Panc1 (cell line): Measurements from ENCODE around the gene GOLGA8A. TPM values are rescaled to one million over a fixed set of nuclear protein-coding genes. Genes with fewer than 3 reads are reported as not detected.
"Not testable (repeated sequence)": the region's sequence is repeated elsewhere in the genome, so short reads cannot be mapped to it uniquely, and the experiment has no call there.

Experiments
- ATAC-seq: fragments of 200-7000 bp; cut with Tn5 transposase; 2 replicates; pipeline ENCODE4 v1.9.1; 2020; ENCODE audit warnings: mild to moderate bottlenecking, moderate library complexity
- BruUV-seq: library from RNA; stranded (reverse); fragments of 400-500 nt; replicated peaks from 2 replicates; lab custom pipeline; 2021; lab: Mats Ljungman, UMichigan
- CTCF ChIA-PET: fragments of 300-600 bp; sonication (Branson Sonifier 250); formaldehyde crosslinking; loops from one replicate; lab custom pipeline; 2022; ENCODE audit warnings: antibody characterized with exemption; lab: Charles Lee
- POLR2A ChIA-PET: fragments of 300-600 bp; sonication (Branson Sonifier 250); formaldehyde crosslinking; loops from one replicate; lab custom pipeline; 2022; ENCODE audit warnings: antibody characterized with exemption; lab: Charles Lee
- DNase-seq: peaks from one replicate; pipeline ENCODE4 v3.0.0-alpha.2; 2010; ENCODE audit warnings: low read depth, low spot score
- H3K27ac ChIP-seq: 2 replicates; pipeline ENCODE4 v1.5.1; 2011; ENCODE audit warnings: mild to moderate bottlenecking, low read length, inconsistent platforms
- H3K27me3 ChIP-seq: fragments of 200-500 bp; sonication (Bioruptor generic); 2 replicates; pipeline ENCODE4 v1.6.0; 2014; ENCODE audit warnings: low read length, inconsistent platforms; ENCODE audit not compliant: control insufficient read depth, insufficient read depth
- H3K36me3 ChIP-seq: fragments of 200-500 bp; sonication (Bioruptor generic); 2 replicates; pipeline ENCODE4 v1.5.1; 2014; ENCODE audit warnings: inconsistent platforms, mild to moderate bottlenecking, low read length, moderate library complexity; ENCODE audit not compliant: control insufficient read depth, insufficient read depth
- H3K4me1 ChIP-seq: 2 replicates; pipeline ENCODE4 v1.5.1; 2011; ENCODE audit warnings: inconsistent platforms, mild to moderate bottlenecking, low read length, moderate library complexity; ENCODE audit not compliant: control insufficient read depth, insufficient read depth
- H3K4me3 ChIP-seq, 2 experiments: 2 replicates each; pipeline ENCODE4 v1.5.1; 2011 to 2012; ENCODE audit warnings: low read depth in 2 of 2, low read length in 2 of 2, mild to moderate bottlenecking in 2 of 2, inconsistent platforms in 1 of 2, moderate library complexity in 1 of 2
- H3K9me3 ChIP-seq: fragments of 200-500 bp; sonication (Bioruptor generic); 2 replicates; pipeline ENCODE4 v1.5.1; 2014; ENCODE audit warnings: low read depth, mild to moderate bottlenecking, inconsistent platforms, low read length, moderate library complexity; ENCODE audit not compliant: control insufficient read depth, insufficient read depth
- in situ Hi-C: cut with HindIII; loops from 2 replicates; pipeline ENCODE4 v1.10.0; 2016; ENCODE audit warnings: low sequenced_read_pairs, low pct_unique_long_range_greater_than_20kb
- intact Hi-C: fragments of 100-400 bp; cut with micrococcal nuclease; formaldehyde crosslinking; loops from one replicate; pipeline ENCODE4 v1.10.0; 2022; ENCODE audit not compliant: unreplicated experiment
- total RNA-seq: library from RNA; stranded (reverse); gene quantifications from one replicate; pipeline ENCODE4 v1.2.1, GENCODE V29; 2021; ENCODE audit not compliant: unreplicated experiment

The GOLGA8A gene
- total RNA-seq, 1 experiment from 2014 or later: 99.1 TPM

DNA sequence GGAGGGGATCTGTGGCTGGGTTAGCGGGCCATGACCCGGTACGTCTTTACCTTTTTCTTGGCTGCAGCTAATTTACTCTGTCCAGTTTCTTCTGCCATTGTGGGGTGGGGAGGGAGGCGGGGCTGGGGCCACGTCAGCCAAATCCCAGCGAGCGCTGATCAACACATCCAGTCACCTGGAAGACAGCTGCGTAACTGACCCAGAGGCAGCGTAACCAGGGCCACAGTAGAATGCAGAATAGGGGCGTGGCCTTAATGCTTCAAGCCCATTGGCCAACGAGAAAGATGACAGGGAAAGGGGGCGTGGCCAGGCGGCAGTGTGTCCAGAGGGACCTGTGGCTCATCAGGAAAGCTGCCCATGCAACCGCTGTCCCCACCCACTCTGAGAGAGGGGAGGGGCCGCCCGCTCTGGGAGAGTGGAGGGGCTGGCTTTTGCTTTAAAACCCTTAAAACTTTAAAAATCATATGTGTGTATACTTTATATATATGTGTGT is 48.0 kb downstream of the GOLGA8A start:
- ATAC-seq: peak; percentile 17; the same call in 1 of the 2 replicates
- H3K27me3 ChIP-seq, DNase-seq, H3K4me3 ChIP-seq, H3K27ac ChIP-seq, intact Hi-C loops, in situ Hi-C loops, POLR2A ChIA-PET, BruUV-seq, H3K4me1 ChIP-seq, H3K9me3 ChIP-seq, H3K36me3 ChIP-seq, CTCF ChIA-PET: not testable (repeated sequence)

Other genes starting within 250 kb of the GOLGA8A start
- gene KATNBL1, start 227.7 kb downstream of the GOLGA8A start, total RNA-seq: 46.1 TPM
- gene EMC4, start 212.8 kb downstream of the GOLGA8A start, total RNA-seq: 99.2 TPM
- gene SLC12A6, start 100.0 kb downstream of the GOLGA8A start, total RNA-seq: 19.5 TPM
- 306 TPM for gene NOP10, start 94.7 kb downstream of the GOLGA8A start, total RNA-seq
- gene NUTM1, start 94.5 kb downstream of the GOLGA8A start, total RNA-seq: 0.05 TPM
- 58.5 TPM for gene LPCAT4, start 70.6 kb downstream of the GOLGA8A start, total RNA-seq
- gene GOLGA8B, start 145.8 kb upstream of the GOLGA8A start, total RNA-seq: 161 TPM